Kidney (tissue), 14 donors: ENCODE measurements around the gene MAML2. TPM values are rescaled to one million over a fixed set of nuclear protein-coding genes. Genes with fewer than 3 reads are reported as not detected.
"Not testable (repeated sequence)": the region's sequence is repeated elsewhere in the genome, so short reads cannot be mapped to it uniquely, and the experiment has no call there.

Source experiments
- DNase-seq, 5 donors: peaks; one replicate each; pipeline ENCODE4 v3.0.0-alpha.2; 2013 to 2020
- FAIRE-seq: peaks from 2 replicates; lab custom pipeline; 2012; peaks lifted over from hg19 to GRCh38; lab: Jason Lieb, UNC
- H3K27ac ChIP-seq, 2 donors: one replicate each; pipeline ENCODE4 v1.7.0; 2013; ENCODE audit warnings: low read depth in 2 of 2, low read length in 2 of 2, inconsistent platforms in 1 of 2
- H3K27me3 ChIP-seq: one replicate; pipeline ENCODE4 v1.7.1; 2013; ENCODE audit warnings: low read length, inconsistent platforms; ENCODE audit not compliant: control insufficient read depth, insufficient read depth
- H3K36me3 ChIP-seq, 3 donors: one replicate each; pipeline versions ENCODE4 v1.7.0 to v1.7.1; 2013; ENCODE audit warnings: low read length in 3 of 3, control low read depth in 1 of 3, inconsistent platforms in 1 of 3; ENCODE audit not compliant: insufficient read depth in 3 of 3, control insufficient read depth in 2 of 3
- H3K4me1 ChIP-seq, 3 donors: one replicate each; pipeline versions ENCODE4 v1.7.0 to v1.7.1; 2013; ENCODE audit warnings: low read length in 3 of 3, inconsistent platforms in 1 of 3, low read depth in 1 of 3; ENCODE audit not compliant: control insufficient read depth in 2 of 3, insufficient read depth in 2 of 3
- H3K4me3 ChIP-seq, 3 donors: one replicate each; pipeline versions ENCODE4 v1.7.0 to v1.8.1; 2013; ENCODE audit warnings: low read length in 3 of 3, control low read depth in 1 of 3, inconsistent platforms in 1 of 3
- H3K9ac ChIP-seq, 3 donors: one replicate each; pipeline versions ENCODE4 v1.7.0 to v1.7.1; 2013; ENCODE audit warnings: low read length in 3 of 3, control low read depth in 1 of 3, inconsistent platforms in 1 of 3
- H3K9me3 ChIP-seq, 3 donors: one replicate each; pipeline versions ENCODE4 v1.7.0 to v1.7.1; 2013; ENCODE audit warnings: low read length in 3 of 3, control low read depth in 1 of 3, inconsistent platforms in 1 of 3; ENCODE audit not compliant: control insufficient read depth in 2 of 3, insufficient read depth in 1 of 3
- intact Hi-C: fragments of 100-400 bp; cut with DNase I; formaldehyde crosslinking; loops from one replicate; pipeline ENCODE4 v1.11.1; 2022
- polyA plus RNA-seq: library from polyadenylated mRNA; stranded (reverse); fragments of 350-450 nt; fragmentation: Illumina TruSeq; extraction: RNeasy Lipid Tissue Mini Kit (QIAGEN cat#74804); gene quantifications from one replicate; pipeline ENCODE4 v1.2.3, GENCODE V29; 2014; ENCODE audit warnings: low read depth, low replicate concordance; ENCODE audit not compliant: insufficient read depth
- total RNA-seq: library from RNA; stranded (reverse); fragmentation: NEBNext Ultra II Directional; extraction: Animal tissue kit (Norgen Biotek cat#: 25700); gene quantifications from one replicate; pipeline ENCODE4 v1.2.1, GENCODE V29; 2021
- TF ChIP-seq, protein P1 (sequence below): IDR thresholded peaks from 3 replicates; pipeline ENCODE4 v1.5.1; 2012; ENCODE audit warnings: mild to moderate bottlenecking, moderate library complexity, borderline replicate concordance; ENCODE audit not compliant: insufficient read depth; ENCODE audit errors: extremely low read depth
- donor health status: control.
- donor health status: control.
- donor health status: control.
- donor health status: control.
- donor health status: control.
- donor health status: DM: yes; HTN: yes; CAD: no.
- donor health status: Normal renal cell carcinoma (clear cell type).

MAML2 gene
- total and polyA plus RNA-seq, 2 donors from 2014 or later = 4.9 to 32.3 TPM

DNA sequence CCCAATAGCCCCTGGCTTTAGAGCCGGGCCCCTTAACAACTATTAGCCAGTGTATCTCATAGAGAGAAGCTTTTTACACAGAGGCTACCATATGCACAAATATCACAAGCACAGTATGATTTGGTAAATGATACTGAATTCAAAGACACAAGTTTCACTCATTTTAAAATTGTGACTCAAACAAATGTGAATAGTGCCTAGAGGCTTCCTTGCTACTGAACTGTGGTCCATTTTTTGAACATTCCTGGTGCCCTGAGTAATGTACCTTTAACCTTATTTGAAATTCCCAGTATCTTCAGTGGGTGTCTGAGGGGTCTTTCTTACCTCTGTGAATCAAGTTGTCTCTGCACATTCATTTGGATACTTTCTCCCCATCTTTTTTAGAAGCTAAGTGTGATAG is 156.2 kb downstream of the MAML2 start:
- no peak overlapping the region for H3K9ac ChIP-seq
- peaks cover 2 to 12% (median 6%) of the 10 kb centered on the region in 3 donors for H3K4me1 ChIP-seq
- intact Hi-C loops = no loop called here
- no peaks in the 10 kb centered on the region for H3K27me3 ChIP-seq
- H3K9me3 ChIP-seq = no peaks in the 10 kb centered on the region
- no peak overlapping the region for H3K4me3 ChIP-seq
- TF ChIP-seq, protein P1, sequence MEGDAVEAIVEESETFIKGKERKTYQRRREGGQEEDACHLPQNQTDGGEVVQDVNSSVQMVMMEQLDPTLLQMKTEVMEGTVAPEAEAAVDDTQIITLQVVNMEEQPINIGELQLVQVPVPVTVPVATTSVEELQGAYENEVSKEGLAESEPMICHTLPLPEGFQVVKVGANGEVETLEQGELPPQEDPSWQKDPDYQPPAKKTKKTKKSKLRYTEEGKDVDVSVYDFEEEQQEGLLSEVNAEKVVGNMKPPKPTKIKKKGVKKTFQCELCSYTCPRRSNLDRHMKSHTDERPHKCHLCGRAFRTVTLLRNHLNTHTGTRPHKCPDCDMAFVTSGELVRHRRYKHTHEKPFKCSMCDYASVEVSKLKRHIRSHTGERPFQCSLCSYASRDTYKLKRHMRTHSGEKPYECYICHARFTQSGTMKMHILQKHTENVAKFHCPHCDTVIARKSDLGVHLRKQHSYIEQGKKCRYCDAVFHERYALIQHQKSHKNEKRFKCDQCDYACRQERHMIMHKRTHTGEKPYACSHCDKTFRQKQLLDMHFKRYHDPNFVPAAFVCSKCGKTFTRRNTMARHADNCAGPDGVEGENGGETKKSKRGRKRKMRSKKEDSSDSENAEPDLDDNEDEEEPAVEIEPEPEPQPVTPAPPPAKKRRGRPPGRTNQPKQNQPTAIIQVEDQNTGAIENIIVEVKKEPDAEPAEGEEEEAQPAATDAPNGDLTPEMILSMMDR = no peak
- DNase-seq (no peak), FAIRE-seq (no peak)
- no peaks in the 10 kb centered on the region for H3K36me3 ChIP-seq
- no peak overlapping the region for H3K27ac ChIP-seq

DNA sequence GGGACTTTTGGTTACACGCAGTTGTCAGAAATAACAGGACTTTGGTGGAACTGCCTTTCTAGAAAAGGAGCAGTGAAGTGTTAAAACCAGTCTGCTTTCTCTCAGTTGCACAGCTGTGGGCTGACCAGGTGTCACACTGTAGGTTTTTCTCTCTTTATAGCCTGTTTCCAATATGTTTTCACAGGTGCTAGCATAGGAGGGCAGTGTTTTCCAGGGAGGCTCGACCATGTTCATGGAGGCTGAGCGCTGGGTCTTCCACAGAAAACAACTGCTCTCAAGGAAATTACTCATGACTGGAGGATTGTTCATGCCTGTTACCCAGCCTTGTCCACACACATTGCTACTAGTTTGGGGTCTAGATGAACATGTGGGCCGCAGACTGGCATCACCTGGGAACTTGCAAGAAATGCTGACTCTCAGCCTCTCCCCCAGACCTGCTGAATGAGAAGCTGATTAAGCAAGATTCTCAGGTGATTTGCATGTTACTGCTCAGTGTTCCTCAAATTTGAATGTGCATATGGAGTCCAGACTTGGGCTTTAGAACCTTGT is 157.7 kb downstream of the MAML2 start:
- Histone ChIP-seq H3K4me3 (no peak overlapping the region), H3K27ac (no peak overlapping the region), H3K9me3 (no peaks in the 10 kb centered on the region), H3K36me3 (no peaks in the 10 kb centered on the region), H3K4me1 (peaks cover 2 to 12% (median 6%) of the 10 kb centered on the region in 3 donors), H3K27me3 (no peaks in the 10 kb centered on the region), H3K9ac (no peak overlapping the region)
- no peak for FAIRE-seq
- intact Hi-C loops = no loop called here
- peak in 1 of 5 donors; percentile 55 for DNase-seq
- TF ChIP-seq, protein P1 = no peak

DNA sequence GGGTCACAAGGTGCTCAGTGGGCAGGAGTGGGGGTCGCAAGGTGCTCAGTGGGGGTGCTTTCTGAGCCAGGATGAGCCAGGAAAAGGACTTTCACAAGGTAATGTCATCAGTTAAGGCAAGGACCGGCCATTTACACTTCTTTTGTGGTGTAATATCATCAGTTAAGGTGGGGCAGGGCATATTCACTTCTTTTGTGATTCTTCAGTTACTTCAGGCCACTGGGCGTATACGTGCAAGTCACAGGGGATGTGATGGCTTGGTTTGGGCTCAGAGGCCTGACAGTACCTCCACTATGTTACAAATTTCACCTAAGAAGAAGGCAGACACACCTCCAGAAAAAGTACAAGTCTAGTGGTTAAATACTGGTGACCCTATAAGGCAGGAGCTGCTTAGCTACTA is 162.1 kb downstream of the MAML2 start:
- intact Hi-C loops, FAIRE-seq, H3K27me3 ChIP-seq: not testable (repeated sequence)

DNA sequence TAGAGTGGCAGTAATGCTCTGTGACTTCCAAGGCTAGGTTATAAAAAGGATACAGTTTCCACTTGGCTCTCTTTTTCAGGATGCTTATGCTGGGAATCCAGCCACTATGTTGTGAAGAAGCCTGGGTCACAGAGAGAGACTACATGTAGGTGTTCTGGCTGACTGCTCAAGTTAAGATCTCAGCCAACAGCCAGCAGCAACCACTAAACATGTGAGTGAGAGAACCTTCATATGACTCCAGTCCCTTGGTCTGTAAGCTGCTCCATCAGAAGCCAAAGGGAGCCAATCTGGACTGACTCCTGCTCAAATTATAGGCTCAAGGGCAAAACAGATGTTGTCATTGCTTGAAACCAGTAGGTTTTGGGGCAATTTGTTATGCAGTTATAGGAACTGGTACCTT is 162.7 kb downstream of the MAML2 start:
- no peaks in the 10 kb centered on the region for H3K27me3 ChIP-seq

More for the DNA sequence above, 162.1 kb downstream of the MAML2 start:
- not testable (repeated sequence) for H3K9ac ChIP-seq, H3K4me1 ChIP-seq, H3K27ac ChIP-seq, H3K36me3 ChIP-seq, H3K9me3 ChIP-seq, DNase-seq, H3K4me3 ChIP-seq

More for the DNA sequence above, 162.7 kb downstream of the MAML2 start:
- H3K4me3 ChIP-seq = no peak overlapping the region
- TF ChIP-seq, protein P1 = no peak
- FAIRE-seq (no peak), DNase-seq (peak in 2 of 5 donors; percentile 29 to 55)
- H3K9me3 ChIP-seq = no peaks in the 10 kb centered on the region
- H3K9ac ChIP-seq = no peak overlapping the region
- no peaks in the 10 kb centered on the region for H3K36me3 ChIP-seq
- intact Hi-C loops = no loop called here
- H3K27ac ChIP-seq = no peak overlapping the region
- peaks cover 0 to 4% (median 0%) of the 10 kb centered on the region in 3 donors for H3K4me1 ChIP-seq
